ENCODE results near the gene EMSY.

Gene EMSY

DNA sequence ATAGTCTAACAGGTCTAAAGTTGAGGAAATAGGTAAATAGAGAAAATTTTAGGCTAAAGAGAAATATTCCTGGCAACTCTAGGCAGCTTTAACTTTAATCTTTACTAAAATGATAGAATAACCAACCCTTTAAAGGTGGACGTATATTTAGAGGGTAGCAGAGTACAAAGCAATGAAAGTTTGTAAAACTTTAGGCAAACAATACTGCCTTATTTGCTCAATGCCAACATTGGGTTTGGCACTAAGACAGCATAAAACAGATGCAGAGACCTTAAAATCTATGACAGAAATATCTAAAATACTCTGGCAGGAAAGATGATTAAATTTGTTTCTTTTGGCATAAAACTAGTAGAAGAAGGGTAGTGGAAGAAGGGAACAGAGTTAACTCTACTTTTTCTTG, 70.7 kb downstream of the EMSY start:
- DNase-seq (ENCODE audit: low read depth in 2 of 2) = no peak

DNA sequence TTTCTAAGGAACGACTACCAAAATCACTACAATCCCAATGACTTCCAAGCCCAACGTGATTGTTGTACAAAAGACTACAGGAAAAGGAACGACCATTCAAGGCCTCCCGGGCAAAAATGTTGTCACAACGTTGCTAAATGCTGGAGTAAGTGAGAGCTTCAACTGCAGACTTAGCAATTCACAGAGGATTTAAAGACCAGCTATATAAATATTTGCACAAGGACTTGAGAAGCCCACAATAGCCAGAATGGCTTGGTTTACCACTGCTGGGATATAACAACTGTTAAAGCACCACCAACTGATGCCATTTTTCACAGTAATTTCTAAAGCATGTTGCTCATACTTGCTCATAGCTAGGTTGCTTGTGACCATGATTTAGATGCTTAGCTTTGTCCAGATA, 78.3 kb downstream of the EMSY start:
- DNase-seq (ENCODE audit: low read depth in 2 of 2) = no peak

DNA sequence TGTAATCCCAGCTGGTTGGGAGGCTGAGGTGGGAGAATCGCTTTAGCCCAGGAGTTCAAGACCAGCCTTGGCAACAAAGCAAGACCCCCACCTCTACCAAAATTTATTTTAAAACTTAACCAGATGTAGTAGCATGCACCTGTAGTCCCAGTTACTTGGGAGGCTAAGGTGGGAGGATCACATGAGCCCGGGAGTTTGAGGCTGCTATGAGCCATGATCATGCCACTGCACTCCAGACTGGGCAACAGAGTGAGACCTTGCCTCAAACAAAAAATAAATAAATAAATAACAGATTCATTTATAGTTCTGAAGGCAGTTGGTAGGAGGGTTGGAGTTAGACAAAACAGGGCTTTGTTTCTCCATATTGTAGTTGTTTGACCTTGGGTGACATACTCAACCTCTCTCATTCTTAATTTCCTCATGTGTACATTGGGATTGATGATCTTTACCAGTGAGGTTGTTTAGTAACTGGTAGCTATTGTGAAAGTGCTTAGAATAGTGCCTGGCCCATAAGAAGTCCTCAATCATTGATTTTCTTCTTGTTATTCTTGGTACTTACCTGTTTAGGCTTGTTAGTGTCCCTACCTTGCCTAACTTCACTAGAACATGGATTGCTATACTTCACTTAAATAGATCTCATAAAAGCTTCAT, 79.1 kb downstream of the EMSY start:
- DNase-seq (ENCODE audit: low read depth in 2 of 2) = no peak

DNA sequence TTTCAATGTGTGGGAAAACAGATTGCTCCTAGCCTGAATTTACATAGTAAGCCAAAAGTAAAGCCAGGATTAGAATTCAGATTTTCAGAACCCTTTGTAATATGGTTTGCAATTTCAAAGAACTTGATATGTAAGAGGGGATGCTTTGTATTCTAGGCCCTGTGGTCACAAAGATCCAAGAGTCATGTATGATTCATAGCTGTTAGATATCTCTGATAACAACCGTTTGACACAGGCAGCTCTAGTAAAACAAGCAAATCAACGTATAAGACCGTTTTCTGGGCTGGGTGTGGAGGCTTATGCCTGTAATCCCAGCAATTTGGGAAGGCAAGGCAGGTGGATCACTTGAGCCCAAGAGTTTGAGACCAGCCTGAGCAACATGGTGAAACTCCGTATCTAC, 79.6 kb downstream of the EMSY start:
- no peak for DNase-seq (ENCODE audit: low read depth in 2 of 2)

DNA sequence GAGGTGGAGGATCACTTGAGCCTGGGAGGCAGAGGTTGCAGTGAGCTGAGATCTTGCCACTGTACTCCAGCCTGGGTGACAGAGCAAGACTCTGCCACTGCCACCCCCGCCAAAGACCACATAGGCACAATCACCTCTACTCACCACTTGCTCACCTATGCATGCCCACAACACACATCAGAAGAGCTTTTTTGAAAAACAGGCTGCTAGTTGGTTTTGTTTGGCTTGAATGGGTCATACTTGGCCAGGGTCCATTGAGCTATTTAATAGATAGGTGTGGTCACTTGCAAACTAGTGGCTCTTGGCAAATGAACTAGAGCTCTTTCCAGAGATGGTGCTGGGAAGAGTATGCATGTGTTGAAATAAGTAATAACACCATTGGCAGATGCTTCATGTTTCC, 80.1 kb downstream of the EMSY start:
- no peak for DNase-seq (ENCODE audit: low read depth in 2 of 2)

DNA sequence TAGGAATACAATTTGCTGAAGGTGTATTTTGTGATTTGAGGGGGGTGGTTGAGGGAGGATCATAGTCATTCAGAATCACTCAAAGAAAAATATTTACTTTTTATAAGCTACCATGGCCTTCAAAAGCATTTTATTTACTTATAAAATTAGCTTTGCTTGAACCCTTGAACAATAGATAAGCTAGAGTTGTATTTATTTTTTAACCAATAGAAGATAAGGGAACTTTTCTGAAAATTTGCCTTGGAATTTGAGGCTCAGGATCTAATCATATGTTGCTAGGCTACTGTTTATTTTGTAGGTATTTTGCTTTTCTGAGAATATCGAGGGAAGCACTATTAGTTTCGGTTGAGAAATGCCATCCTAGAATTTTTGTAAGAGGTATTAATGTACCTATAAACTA, 82.1 kb downstream of the EMSY start:
- no peak for DNase-seq (ENCODE audit: low read depth in 2 of 2)

DNA sequence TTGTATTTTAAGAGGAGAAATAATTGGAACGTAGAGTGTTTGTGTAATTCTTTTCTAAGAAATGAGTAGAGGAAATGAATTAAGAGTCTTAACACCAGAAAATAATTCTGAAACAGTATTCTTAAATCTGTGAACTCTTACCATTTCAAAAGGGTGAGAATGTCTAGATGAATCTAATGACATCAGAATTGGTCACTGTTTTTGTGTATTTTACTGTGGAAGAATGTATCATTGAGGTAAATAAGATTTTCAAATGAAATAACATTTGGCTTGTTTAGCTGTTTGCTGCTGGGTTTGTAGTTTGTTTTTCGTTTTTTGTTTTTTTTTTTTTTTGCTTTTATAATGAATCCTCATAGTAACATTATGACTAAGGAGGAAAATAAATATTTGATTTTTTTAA, 97.6 kb downstream of the EMSY start:
- DNase-seq (ENCODE audit: low read depth in 2 of 2) = no peak

DNA sequence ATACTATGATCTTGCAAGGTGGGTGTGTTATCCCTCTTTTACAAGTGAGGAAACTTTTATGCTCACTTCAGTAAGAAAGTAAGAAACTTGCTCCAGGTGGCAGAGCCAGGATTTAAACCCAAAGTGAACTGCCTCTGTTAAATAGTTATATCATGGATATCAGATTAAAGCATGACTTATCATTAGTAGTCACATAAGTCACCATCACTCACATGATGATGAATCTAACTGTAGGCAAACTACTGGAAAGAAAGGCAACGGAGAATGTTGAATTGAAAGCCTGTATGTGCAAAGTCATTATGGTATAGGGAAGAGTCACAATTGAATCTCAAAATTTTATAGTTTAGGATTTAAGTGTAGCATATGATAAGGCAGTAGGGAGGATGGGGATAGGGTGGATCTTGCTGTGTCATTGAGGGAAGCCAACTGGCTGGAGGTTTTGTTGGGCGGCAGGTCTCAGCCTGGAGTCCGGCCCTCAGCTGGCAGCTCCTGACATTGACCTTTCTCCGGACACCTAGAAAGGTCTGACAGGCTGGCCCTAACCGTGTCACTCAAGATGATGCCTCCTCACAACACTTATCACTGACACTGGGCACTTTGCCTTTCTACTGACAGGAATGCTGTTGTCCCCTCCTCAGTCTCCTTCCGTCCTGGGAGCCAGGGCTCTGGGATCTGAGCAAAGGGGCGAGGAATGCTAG, 98.3 kb downstream of the EMSY start:
- no peak for DNase-seq (ENCODE audit: low read depth in 2 of 2)

DNA sequence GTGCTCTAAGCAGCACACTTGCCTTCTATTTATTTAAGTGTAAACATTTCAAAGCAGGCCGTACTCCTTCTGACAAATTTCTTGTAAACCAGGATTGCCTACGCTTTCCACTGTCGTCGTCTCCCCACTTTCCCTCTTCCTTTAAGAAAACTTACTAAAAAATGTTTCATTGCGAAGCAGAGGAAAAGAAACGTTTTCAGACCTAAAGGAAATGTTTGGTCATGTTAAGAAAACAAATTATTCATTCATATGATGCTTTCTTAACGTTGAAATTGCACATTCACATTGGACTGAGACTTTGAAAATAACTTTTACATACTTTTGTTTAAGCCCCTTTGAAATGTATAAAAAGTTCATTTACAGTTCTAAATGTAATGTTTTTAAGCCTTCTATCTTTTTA, 106.0 kb downstream of the EMSY start:
- DNase-seq (ENCODE audit: low read depth in 2 of 2) = no peak

DNA sequence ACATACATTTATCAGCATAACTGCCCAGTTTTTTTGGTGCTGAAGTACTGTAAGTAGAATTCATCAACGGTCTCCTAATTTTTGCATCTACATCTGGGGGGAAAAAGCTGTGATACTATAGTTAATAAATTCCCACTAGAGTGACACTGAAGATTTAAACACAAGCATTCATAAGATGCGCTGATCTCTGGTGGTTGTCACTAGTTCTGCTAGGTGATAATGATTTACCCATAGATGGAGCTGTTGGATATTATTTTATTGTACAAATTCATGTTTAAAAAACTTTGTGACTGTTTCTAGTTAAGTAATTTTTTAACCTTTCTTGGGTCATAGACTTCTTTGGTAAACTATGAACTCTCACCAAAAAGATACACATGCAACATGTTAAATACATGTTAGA, 106.6 kb downstream of the EMSY start:
- no peak for DNase-seq (ENCODE audit: low read depth in 2 of 2)

DNA sequence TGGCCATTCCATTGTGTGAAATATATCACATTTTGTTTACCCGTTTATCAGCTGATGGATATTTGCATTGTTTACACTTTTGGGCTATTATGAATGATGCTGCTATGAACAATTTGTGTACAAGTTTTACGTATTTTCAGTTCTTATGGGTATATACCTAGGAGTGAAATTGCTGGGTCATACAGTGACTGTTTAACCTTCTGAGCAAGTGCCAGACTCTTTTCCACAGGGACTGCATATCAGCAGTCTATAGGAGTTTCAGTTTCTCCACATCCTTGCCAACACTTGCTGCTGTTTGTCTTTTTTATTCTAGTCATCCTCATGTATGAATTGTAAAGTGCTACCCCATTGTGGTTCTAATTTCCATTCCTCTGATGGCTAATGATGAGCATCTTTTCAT, 108.2 kb downstream of the EMSY start:
- no peak for DNase-seq (ENCODE audit: low read depth in 2 of 2)

DNA sequence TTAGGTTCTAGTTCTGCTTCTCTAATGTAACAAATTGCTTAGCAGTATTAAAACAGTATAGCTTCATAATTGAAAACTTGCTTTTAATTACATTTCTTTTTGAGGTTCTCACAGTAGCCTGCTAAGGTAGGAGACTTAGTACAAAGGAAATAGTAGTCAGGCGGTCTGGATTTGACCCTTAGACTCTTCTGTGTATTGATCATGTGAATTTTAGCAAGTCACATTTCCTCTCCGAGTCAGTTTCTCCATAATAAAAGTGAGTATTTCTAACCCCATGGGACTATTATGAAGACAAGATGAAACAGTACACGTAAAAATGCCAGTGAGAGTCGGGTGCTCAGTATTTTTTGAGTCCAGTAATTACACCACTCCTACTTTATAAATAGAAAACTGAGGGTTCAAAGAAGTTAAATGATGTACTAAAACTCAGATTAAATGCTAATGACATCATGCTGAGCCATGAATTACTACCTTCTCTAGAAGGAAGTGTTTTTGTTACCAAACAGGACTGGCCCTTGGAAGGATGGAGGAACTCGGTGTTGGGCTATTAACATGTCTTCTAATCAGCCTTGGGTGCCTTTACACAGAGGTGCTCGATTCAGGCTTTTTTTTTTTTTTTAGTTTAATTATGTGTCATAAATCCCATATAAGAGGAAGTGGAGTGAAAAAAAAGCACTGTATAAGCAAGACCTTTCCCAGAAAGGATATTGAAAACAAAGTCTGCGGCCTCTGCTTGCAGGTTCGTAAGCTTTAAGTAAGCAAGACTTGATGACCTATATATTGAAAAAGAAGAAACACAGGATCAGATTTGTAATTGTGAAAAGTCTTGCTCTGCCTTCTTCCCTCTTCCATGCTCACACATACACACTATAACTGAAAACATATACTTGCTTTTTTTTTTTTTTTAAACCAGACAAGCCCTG, 109.0 kb downstream of the EMSY start:
- DNase-seq (ENCODE audit: low read depth in 2 of 2) = no peak

DNA sequence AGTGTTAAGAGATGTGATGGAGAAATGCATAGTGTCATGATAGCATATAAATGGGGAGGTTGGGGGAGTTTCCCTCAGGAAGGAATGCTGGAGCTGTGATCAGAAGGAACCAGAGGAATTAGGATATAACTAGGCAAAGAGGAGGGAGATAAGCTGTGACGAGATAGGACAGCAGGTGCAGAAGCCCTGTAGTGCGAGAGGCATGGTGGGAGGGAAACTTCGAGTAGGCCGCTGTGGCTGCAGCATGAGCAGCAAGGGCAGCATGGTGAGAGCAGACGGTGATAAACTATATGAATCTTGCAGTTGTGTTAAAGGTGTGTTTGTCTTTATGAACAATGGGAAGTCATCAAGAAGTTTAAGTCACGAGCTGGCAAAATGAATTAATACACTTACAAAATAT, 109.9 kb downstream of the EMSY start:
- no peak for DNase-seq (ENCODE audit: low read depth in 2 of 2)

DNA sequence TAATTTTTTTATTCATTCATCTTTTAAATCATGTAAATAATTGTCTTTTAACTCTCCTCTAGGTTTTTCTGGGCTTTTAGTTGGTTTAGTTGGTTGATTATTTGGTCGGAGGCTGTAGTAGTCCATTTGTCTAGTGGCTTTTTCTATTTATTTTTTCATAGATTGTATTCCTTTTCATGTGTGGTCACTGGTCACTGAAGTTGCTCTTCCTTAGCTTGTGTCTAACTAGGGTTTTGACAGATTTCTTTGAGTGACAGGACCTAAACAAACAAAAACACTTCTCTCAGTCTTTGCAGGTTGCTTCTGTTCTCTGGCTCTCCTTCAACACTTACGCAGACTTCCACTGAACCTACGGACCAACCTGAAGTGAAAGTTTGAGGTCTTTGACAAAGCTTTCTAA, 112.6 kb downstream of the EMSY start:
- DNase-seq (ENCODE audit: low read depth in 2 of 2) = no peak

DNA sequence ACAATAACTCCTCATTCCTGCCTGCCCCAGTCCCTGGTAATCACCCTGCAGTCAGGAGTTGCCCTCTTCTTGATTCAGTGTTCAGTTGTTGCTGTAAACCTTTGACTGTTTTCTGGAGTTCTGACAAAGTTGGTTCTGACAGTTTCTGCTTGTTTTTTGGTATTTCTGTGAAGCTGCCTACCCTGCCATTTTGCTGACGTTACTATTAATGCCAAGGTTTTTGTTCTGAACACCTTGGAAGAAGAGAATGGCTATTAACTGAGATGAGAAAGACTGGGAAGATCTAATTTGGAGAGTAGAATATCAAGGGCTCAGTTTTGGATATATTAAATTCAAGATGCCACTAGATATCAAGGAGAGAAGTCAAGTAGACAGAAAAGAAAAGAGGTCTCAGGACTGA, 113.7 kb downstream of the EMSY start:
- no peak for DNase-seq (ENCODE audit: low read depth in 2 of 2)

DNA sequence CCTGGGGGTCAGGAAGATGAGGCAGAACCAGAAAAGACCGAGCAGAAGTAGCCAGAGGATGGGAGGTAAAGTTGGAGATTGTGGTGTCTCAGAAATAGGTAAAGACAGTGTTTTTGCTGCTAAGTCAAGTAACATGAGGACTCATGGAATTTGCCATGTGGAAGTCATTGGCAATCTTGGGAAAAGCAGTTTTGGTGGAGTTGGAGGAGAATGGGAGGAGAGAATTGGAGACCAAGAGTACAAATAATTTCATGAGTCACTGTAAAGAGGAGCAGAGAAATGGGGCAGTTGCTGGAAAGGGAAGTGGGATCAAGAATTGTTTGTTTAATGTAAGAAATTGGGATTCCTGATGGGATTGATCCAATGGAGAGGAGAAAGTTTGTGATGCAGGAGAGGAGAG, 114.1 kb downstream of the EMSY start:
- no peak for DNase-seq (ENCODE audit: low read depth in 2 of 2)

DNA sequence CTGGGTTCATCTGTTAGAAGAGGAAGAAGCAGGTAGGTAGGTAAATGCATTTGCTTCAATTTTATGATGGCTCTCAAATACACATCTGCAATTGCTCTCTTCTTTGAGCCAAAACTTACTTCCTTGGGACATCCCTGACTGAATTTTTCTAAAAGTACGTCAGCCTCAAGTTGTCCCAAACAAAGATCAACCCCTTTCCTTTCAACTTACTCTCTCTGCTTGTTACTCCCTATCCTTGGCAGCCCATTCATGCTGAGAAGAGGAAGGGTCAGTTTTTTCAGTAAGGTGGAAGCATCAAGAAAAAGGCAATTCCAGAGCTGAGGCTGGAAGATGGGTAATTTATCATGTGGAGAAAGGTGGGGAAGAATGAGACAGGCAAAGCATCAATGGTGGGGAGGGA, 114.5 kb downstream of the EMSY start:
- DNase-seq (ENCODE audit: low read depth in 2 of 2) = no peak

DNA sequence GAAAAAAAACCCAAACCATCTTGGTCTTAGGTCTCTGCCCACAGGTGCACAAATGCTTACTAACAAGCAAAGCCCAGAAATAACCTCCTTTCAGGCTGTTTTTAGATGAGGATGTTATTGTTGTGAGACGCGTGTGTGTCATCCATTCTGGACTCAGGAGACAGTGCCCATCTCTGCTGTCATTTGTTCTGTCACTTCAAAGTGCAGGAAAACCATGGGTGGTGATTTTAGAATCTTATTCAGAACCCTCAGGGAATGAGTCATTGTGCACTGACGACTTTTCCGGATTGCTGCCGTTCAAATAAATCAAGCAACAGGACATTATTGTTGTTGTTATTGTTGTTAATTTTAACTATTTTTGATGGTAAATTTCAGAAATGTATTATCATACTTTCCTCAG, 115.4 kb downstream of the EMSY start:
- no peak for DNase-seq (ENCODE audit: low read depth in 2 of 2)

DNA sequence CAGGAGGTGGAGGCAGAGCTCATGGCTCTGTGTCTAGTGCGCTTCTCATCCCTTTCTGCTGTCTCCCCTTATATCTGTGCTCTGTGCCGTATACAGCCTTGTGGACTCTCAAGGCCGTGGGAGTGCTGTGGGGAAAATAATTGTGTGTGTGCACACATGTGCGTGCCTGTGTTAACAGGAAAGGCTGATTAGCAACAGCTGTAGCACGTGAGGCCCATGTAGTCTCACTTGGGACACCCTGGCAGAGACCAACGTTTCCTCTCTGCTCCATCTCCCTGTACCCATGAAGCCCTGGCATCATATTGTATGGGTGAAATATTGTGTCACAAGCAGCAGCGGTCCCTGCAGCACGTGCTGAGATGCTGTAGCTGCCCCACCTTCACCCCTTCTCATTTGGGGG, 116.4 kb downstream of the EMSY start:
- no peak for DNase-seq (ENCODE audit: low read depth in 2 of 2)

DNA sequence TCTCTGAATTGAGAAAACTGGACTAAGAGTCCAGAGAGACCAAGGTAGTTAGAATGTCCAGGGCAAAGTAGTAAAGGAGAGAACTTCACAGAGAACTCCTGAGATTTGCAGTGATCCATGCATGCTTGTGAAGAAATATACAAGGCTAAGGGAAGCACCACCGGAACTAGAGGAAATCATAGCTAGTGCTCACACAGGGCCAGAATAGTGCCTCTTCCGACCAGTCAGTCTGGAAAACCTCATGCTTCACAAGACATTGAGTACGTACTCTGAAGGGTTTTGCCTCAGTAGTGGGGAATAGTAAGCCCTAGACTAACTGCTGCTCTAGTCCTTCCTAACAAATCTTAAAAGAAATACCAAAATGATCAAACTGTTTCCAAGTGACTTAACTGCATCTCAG, 117.7 kb downstream of the EMSY start:
- DNase-seq (ENCODE audit: low read depth in 2 of 2) = no peak

DNA sequence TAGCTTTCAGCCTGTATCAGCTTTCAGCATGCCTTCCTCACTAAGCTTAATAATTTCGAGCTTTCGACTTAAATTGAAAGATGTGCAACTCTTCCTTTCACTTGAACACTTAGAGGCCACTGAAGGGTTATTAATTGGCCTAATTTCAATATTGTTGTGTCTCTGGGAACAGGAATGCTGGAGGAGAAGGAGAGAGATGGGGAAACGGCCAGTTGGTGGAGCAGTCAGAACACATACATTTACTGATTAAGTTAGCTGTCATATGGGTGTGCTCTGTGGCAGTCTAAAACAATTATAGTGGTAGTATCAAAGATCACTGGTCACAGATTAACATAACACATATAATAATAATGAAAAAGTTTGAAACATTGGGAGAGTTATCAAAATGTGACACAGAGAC, 119.5 kb downstream of the EMSY start:
- no peak for DNase-seq (ENCODE audit: low read depth in 2 of 2)

DNA sequence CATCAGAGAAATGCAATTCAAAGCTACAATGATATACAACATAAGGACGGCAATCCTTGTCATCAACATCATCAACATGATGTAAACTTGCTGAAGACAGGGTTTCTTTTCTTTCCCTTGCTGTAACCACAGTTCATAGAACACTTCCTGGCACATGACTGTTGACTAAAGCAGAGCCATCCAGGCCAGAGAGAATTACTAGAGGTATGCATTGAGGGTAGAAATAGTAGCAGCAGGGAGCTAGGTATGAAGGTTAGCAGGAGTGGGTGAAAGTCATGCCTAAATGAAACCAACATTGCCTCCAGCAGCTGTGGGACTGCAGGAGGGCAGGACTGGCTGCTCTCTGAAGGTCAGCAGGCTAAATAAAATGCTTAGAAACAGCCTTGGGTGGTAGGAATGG, 122.0 kb downstream of the EMSY start:
- no peak for DNase-seq (ENCODE audit: low read depth in 2 of 2)

DNA sequence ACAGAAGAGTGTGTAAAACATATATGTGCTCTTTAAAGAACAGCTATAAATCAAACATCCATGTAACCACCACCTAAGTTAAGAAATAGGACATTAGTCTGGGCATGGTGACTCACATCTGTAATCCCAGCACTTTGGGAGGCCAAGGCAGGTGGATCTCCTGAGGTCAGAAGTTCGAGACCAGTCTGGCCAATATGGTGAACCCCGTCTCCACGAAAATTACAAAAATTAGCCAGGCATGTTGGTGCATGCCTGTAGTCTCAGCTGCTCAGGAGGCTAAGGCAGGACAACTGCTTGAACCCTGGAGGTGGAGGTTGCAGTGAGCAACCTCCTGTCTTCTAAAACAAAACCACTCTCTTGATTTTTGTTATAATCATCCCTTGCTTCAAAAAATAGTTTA, 122.4 kb downstream of the EMSY start:
- no peak for DNase-seq (ENCODE audit: low read depth in 2 of 2)
